Placental pericyte (primary cell): ENCODE results near the gene MAP3K4. TPM values are rescaled to one million over a fixed set of nuclear protein-coding genes. Genes with fewer than 3 reads are reported as not detected.

Source experiments
- total RNA-seq: library from RNA; depleted of rRNA; stranded (reverse); fragments of >200 nt; gene quantifications from 2 replicates; pipeline ENCODE4 v1.2.3, GENCODE V29; 2012

Gene MAP3K4, protein sequence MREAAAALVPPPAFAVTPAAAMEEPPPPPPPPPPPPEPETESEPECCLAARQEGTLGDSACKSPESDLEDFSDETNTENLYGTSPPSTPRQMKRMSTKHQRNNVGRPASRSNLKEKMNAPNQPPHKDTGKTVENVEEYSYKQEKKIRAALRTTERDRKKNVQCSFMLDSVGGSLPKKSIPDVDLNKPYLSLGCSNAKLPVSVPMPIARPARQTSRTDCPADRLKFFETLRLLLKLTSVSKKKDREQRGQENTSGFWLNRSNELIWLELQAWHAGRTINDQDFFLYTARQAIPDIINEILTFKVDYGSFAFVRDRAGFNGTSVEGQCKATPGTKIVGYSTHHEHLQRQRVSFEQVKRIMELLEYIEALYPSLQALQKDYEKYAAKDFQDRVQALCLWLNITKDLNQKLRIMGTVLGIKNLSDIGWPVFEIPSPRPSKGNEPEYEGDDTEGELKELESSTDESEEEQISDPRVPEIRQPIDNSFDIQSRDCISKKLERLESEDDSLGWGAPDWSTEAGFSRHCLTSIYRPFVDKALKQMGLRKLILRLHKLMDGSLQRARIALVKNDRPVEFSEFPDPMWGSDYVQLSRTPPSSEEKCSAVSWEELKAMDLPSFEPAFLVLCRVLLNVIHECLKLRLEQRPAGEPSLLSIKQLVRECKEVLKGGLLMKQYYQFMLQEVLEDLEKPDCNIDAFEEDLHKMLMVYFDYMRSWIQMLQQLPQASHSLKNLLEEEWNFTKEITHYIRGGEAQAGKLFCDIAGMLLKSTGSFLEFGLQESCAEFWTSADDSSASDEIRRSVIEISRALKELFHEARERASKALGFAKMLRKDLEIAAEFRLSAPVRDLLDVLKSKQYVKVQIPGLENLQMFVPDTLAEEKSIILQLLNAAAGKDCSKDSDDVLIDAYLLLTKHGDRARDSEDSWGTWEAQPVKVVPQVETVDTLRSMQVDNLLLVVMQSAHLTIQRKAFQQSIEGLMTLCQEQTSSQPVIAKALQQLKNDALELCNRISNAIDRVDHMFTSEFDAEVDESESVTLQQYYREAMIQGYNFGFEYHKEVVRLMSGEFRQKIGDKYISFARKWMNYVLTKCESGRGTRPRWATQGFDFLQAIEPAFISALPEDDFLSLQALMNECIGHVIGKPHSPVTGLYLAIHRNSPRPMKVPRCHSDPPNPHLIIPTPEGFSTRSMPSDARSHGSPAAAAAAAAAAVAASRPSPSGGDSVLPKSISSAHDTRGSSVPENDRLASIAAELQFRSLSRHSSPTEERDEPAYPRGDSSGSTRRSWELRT (N-terminal part only)
- 28.0 and 33.4 TPM in 2 replicates for total RNA-seq

DNA sequence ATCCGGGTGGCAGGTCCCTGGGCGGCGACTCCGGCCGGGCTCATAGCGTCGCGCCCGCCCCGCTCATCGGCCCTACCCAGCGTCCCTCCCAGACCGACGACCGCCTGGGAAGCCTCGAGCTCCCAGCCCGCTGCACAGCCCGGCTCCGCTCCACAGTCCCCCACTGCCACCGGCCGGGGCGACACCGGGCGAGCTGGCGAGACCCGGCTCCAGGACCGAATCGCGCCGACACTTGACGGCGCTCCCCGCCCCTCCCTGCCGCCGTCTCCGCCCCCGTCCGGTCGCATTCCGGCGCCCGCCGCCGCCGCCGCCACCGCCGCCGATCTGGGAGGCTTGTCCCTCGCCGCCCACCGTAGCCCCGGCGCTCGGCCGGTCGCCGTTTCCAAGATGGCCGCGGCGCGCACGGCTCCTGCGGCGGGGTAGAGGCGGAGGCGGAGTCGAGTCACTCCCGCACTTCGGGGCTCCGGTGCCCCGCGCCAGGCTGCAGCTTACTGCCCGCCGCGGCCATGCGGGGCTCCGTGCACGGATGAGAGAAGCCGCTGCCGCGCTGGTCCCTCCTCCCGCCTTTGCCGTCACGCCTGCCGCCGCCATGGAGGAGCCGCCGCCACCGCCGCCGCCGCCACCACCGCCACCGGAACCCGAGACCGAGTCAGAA, at the start of gene MAP3K4:
TSS of gene MAP3K4 (plus strand) at position 364 of the 655 bp plus-strand sequence. CDS start at position 527, 163 bp downstream.

